GM18519 (cell line): Measurements from ENCODE around the gene SLC2A2.

Experiments used
- ATAC-seq: cut with Tn5 transposase; IDR thresholded peaks from one replicate; pipeline ENCODE4 v1.9.1; 2021; ENCODE audit warnings: mild to moderate bottlenecking, moderate library complexity; ENCODE audit not compliant: unreplicated experiment, low FRiP score

Gene SLC2A2

GRCh38 chr3:171038342-171038741 is 11.8 kb upstream of the SLC2A2 start:
- ATAC-seq: no peak

GRCh38 chr3:171028779-171029232 is 2.3 kb upstream of the SLC2A2 start:
- no peak for ATAC-seq

GRCh38 chr3:171028025-171028778 is 1.7 kb upstream of the SLC2A2 start:
- ATAC-seq: no peak

GRCh38 chr3:171023566-171023965 is 3.0 kb downstream of the SLC2A2 start:
- ATAC-seq: no peak

- no peak for ATAC-seq
These were observed 5.1 kb downstream of the SLC2A2 start for GRCh38 chr3:171021377-171021776.

GRCh38 chr3:171018156-171018935 is 8.2 kb downstream of the SLC2A2 start:
- ATAC-seq: no peak

- no peak for ATAC-seq
These were observed 12.4 kb downstream of the SLC2A2 start for GRCh38 chr3:171013822-171014748.

- ATAC-seq: no peak
These were observed 14.6 kb downstream of the SLC2A2 start for GRCh38 chr3:171011873-171012336.

- no peak for ATAC-seq
These were observed 15.2 kb downstream of the SLC2A2 start for GRCh38 chr3:171011109-171011872.

- ATAC-seq: no peak
These were observed 19.2 kb downstream of the SLC2A2 start for GRCh38 chr3:171007316-171007715.

GRCh38 chr3:171005648-171006047 is 20.9 kb downstream of the SLC2A2 start:
- ATAC-seq: no peak

GRCh38 chr3:171001957-171002694 is 24.4 kb downstream of the SLC2A2 start:
- no peak for ATAC-seq

GRCh38 chr3:171001250-171001893 is 25.1 kb downstream of the SLC2A2 start:
- no peak for ATAC-seq

- no peak for ATAC-seq
These were observed 26.2 kb downstream of the SLC2A2 start for GRCh38 chr3:171000281-171000680.

GRCh38 chr3:170999737-171000242 is 26.7 kb downstream of the SLC2A2 start:
- ATAC-seq: no peak

- no peak for ATAC-seq
These were observed 28.3 kb downstream of the SLC2A2 start for GRCh38 chr3:170997961-170998913.

- no peak for ATAC-seq
These were observed 33.7 kb downstream of the SLC2A2 start for GRCh38 chr3:170992854-170993253.
